Neural cell (in vitro differentiated cells): ENCODE data around the gene BRIX1. TPM values are rescaled to one million over a fixed set of nuclear protein-coding genes. Genes with fewer than 3 reads are reported as not detected.

Source experiments
- H2AFZ ChIP-seq: fragments of 200-600, 300-800 bp; sonication (generic), shearing (Covaris generic); 2 replicates; pipeline ENCODE4 v1.6.0; 2014; ENCODE audit warnings: low read depth, mild to moderate bottlenecking, antibody characterized with exemption, low read length, moderate library complexity
- H3F3A ChIP-seq: fragments of 200-600 bp; shearing (Covaris generic); 2 replicates; pipeline ENCODE4 v1.6.1; 2016; ENCODE audit warnings: mild to moderate bottlenecking, moderate library complexity, mixed read lengths, antibody characterized with exemption, low read length; ENCODE audit not compliant: insufficient read depth, poor library complexity, severe bottlenecking
- H3K27ac ChIP-seq: fragments of 200-600, 300-800 bp; sonication (generic), shearing (Covaris generic); 2 replicates; pipeline ENCODE4 v1.5.1; 2014; ENCODE audit warnings: mild to moderate bottlenecking, low read length, moderate library complexity
- H3K27me3 ChIP-seq: fragments of 300-800, 200-600 bp; sonication (generic), shearing (Covaris generic); 2 replicates; pipeline ENCODE4 v1.6.0; 2014; ENCODE audit warnings: mild to moderate bottlenecking, low read depth, low read length, moderate library complexity; ENCODE audit not compliant: insufficient read depth
- H3K36me3 ChIP-seq: fragments of 300-800, 200-600 bp; sonication (generic), shearing (Covaris generic); 2 replicates; pipeline ENCODE4 v1.5.1; 2014; ENCODE audit warnings: mild to moderate bottlenecking, antibody characterized with exemption, low read length, moderate library complexity; ENCODE audit not compliant: insufficient read depth
- H3K4me2 ChIP-seq: fragments of 300-800, 200-600 bp; sonication (generic), shearing (Covaris generic); 2 replicates; pipeline ENCODE4 v1.6.0; 2014; ENCODE audit warnings: mild to moderate bottlenecking, low read length
- H3K4me3 ChIP-seq: fragments of 300-800, 200-600 bp; sonication (generic), shearing (Covaris generic); 2 replicates; pipeline ENCODE4 v1.5.1; 2014; ENCODE audit warnings: mild to moderate bottlenecking, low read length, moderate library complexity
- H3K79me2 ChIP-seq: fragments of 200-600 bp; shearing (Covaris generic); replicated peaks from 2 replicates; pipeline ENCODE4 v1.6.0; 2014; ENCODE audit warnings: mild to moderate bottlenecking, low read length, moderate library complexity; ENCODE audit not compliant: insufficient read depth
- H3K9ac ChIP-seq: fragments of 300-800, 200-600 bp; sonication (generic), shearing (Covaris generic); 2 replicates; pipeline ENCODE4 v1.6.1; 2016; ENCODE audit warnings: mild to moderate bottlenecking, low read length, mixed read lengths
- H3K9me2 ChIP-seq: fragments of 200-600 bp; shearing (Covaris generic); 2 replicates; pipeline ENCODE4 v1.6.1; 2016; ENCODE audit warnings: mild to moderate bottlenecking, low read length, mixed read lengths; ENCODE audit not compliant: insufficient read depth
- H3K9me3 ChIP-seq: fragments of 200-600, 300-800 bp; sonication (generic), shearing (Covaris generic); 2 replicates; pipeline ENCODE4 v1.6.1; 2016; ENCODE audit warnings: mild to moderate bottlenecking, mixed run types, low read length, moderate library complexity, mixed read lengths
- H4K20me1 ChIP-seq: fragments of 200-600 bp; shearing (Covaris generic); 2 replicates; pipeline ENCODE4 v1.6.1; 2016; ENCODE audit warnings: mild to moderate bottlenecking, mixed run types; ENCODE audit not compliant: insufficient read depth
- CTCF ChIP-seq: fragments of 450-650 bp; IDR thresholded peaks from 2 replicates; pipeline ENCODE4 v1.5.1; 2014; ENCODE audit warnings: antibody characterized with exemption, mild to moderate bottlenecking, moderate library complexity; ENCODE audit not compliant: poor library complexity, severe bottlenecking
- EP300 ChIP-seq: fragments of 450-650 bp; conservative IDR thresholded peaks from 2 replicates; pipeline ENCODE4 v1.6.1; 2014; ENCODE audit warnings: antibody characterized with exemption, mild to moderate bottlenecking, moderate library complexity; ENCODE audit not compliant: poor library complexity, severe bottlenecking
- EZH2 ChIP-seq: fragments of 200-600, 300-800 bp; shearing (Covaris generic), sonication (generic); IDR thresholded peaks from 2 replicates; pipeline ENCODE4 v1.6.1; 2014; ENCODE audit warnings: antibody characterized with exemption, low read length, borderline replicate concordance, mild to moderate bottlenecking; ENCODE audit not compliant: insufficient read depth, poor library complexity, severe bottlenecking
- MXI1 ChIP-seq: fragments of 450-650 bp; conservative IDR thresholded peaks from 2 replicates; pipeline ENCODE4 v1.6.1; 2014; ENCODE audit warnings: antibody characterized with exemption, mild to moderate bottlenecking; ENCODE audit not compliant: poor library complexity, severe bottlenecking
- POLR2AphosphoS5 ChIP-seq: IDR thresholded peaks from 2 replicates; pipeline ENCODE4 v1.6.1; 2012
- RAD21 ChIP-seq: fragments of 450-650 bp; conservative IDR thresholded peaks from 2 replicates; pipeline ENCODE4 v1.6.1; 2014; ENCODE audit warnings: antibody characterized with exemption, mild to moderate bottlenecking, moderate library complexity
- REST ChIP-seq: IDR thresholded peaks from 2 replicates; pipeline ENCODE4 v1.6.1; 2012; ENCODE audit warnings: borderline replicate concordance
- SMC3 ChIP-seq: fragments of 450-650 bp; conservative IDR thresholded peaks from 2 replicates; pipeline ENCODE4 v1.6.1; 2014; ENCODE audit warnings: antibody characterized with exemption, mild to moderate bottlenecking, moderate library complexity; ENCODE audit not compliant: poor library complexity
- TAF1 ChIP-seq: IDR thresholded peaks from 2 replicates; pipeline ENCODE4 v1.6.1; 2012; ENCODE audit warnings: low read depth
- polyA plus RNA-seq: library from polyadenylated mRNA; depleted of rRNA; stranded (reverse); fragments of >200 nt; gene quantifications from 2 replicates; pipeline ENCODE4 v1.2.3, GENCODE V29; 2014

The BRIX1 gene
- polyA plus RNA-seq, 1 donor from 2014 or later = 24.9 TPM

- TF ChIP-seq REST = no peak
- peak; percentile 79 for TF ChIP-seq POLR2AphosphoS5
- no peak for TF ChIP-seq MXI1
- no peak for TF ChIP-seq SMC3
- peak; percentile 16 for TF ChIP-seq CTCF
- Histone ChIP-seq H4K20me1 (no peaks in the 10 kb centered on the region), H3K27ac (no peak overlapping the region), H3K4me2 (no peak overlapping the region), H3K36me3 (no peaks in the 10 kb centered on the region), H3F3A (no peaks in the 10 kb centered on the region), H3K9me2 (no peaks in the 10 kb centered on the region), H3K9ac (no peak overlapping the region), H3K79me2 (no peaks in the 10 kb centered on the region), H3K4me3 (no peak overlapping the region), H3K9me3 (no peaks in the 10 kb centered on the region), H2AFZ (no peak overlapping the region), H3K27me3 (no peaks in the 10 kb centered on the region)
Observed at GRCh38 chr5:34900652-34901051, 14.9 kb upstream of the BRIX1 start.

GRCh38 chr5:34903260-34903659 is 12.3 kb upstream of the BRIX1 start:
- Histone ChIP-seq H3K4me2 (no peak overlapping the region), H3K27ac (no peak overlapping the region), H3K9ac (no peak overlapping the region), H2AFZ (no peak overlapping the region), H4K20me1 (no peaks in the 10 kb centered on the region), H3K36me3 (no peaks in the 10 kb centered on the region), H3K4me3 (no peak overlapping the region), H3F3A (no peaks in the 10 kb centered on the region), H3K9me3 (no peaks in the 10 kb centered on the region), H3K27me3 (no peaks in the 10 kb centered on the region), H3K9me2 (no peaks in the 10 kb centered on the region), H3K79me2 (no peaks in the 10 kb centered on the region)
- TF ChIP-seq EP300 (no peak), SMC3 (no peak), RAD21 (no peak), TAF1 (no peak), MXI1 (no peak), EZH2 (no peak), REST (no peak), POLR2AphosphoS5 (no peak), CTCF (no peak)
